NCI-H82 (cell line): ENCODE results near the gene MBD3.
A peak's percentile ranks its signal among the peaks of the same experiment; 100 is the strongest.

Experiments
- DNase-seq: peaks from one replicate; lab custom pipeline; 2025; lab: John Stamatoyannopoulos, UW

Gene MBD3

GRCh38 chr19:1571358-1571757 lies 21.3 kb downstream of the MBD3 start:
- DNase-seq, result no peak

GRCh38 chr19:1570836-1571235 lies 21.8 kb downstream of the MBD3 start:
- DNase-seq, result no peak

DNA sequence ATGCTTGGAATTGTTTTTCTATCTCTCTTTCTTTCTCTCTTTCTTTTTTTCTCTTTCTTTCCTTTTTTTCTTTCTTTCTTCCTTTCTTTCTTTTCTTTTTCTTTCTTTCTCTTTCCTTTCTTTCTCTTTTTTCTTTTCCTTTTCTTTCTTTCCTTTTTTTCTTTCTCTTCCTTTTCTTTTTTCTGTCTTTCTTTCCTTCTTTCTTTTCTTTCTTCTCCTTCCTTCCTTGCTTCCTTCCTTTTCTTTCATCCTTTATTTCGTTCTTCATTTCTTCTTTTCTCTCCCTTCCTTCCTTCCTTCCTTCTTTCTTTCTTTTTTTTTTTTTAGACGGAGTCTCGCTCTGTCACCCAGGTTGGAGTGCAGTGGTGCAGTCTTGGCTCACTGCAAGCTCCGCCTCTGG lies 22.7 kb downstream of the MBD3 start:
- DNase-seq, result no peak

DNA sequence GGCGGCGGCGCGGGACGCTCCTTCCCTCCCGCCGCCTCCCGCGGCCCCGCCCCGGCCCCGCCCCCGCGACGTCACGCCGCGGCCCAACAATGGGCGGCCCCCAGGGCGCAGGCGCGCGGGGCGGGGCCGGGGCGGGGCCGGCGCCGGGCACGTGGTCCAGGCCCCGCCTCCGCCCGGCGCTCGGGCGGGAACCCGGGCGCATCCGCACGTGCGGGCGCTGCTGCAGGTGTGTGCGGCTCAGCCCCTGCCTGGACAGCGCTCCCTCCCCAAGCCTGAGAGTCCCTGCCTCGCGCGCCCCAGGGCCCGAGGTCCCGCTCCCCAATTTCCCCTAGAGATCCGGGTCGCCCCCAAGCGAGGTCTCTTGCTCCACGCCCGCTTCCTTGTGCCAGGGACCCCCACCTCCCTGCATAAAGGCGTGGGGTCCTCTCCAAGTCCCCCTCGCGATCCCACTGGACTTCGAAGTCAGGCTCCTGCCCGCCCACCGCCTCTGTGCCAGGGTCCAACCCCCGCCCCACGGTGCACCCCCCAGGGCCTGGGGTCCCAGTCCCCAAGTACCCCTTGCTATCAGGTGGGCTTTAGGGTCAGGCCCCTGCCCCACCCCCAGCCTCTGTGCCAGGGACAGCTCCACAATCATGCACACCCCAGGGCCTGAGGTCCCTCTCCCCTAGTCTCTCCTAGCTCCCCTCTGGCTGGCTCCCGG lies 24.2 kb downstream of the MBD3 start, which contains the start of gene MEX3D:
Gene MEX3D (minus strand): TSS at position 6 of the 700 bp plus-strand sequence. CDS start 267 bp downstream, outside the sequence.
- DNase-seq, result peak; percentile 72

GRCh38 chr19:1567848-1568227 lies 24.8 kb downstream of the MBD3 start:
- no peak for DNase-seq

- DNase-seq, result no peak
These were observed 25.4 kb downstream of the MBD3 start for GRCh38 chr19:1567116-1567847.

DNA sequence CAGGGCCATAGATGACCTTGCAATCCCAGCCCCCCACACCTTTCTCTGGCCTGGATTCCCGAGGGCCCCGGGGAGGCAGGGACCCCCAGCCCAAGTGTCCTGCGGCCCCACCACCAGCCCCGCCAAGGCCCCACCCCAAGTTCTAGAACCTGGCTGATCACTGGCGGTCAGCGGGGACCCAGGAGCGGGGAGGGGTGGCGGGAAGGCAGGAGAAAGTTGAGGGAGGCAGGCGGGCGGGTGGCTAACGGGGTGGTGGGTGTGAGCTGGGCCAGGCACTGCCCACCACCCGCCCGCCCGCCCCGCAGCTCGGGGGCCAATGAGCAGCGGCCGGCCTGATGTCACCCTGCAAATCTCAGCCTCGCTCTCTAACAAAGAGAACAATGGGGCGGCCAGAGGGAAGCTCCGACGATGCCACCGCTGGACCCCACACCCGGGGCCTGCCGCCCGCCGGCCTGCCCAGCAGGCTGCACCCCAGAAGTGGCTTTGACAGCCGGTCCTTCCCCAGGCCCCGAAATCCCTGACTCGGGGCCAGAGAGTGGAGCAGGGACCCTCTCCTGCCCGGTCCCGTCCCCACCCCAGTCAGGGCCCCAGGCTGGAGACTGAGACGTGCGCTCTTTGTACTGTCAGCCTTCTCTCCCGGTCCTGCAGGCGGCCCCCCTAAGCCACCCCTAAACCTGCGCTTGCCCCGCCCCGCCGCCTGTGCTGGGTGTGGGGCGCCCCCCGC lies 26.1 kb downstream of the MBD3 start:
- peak; percentile 78 for DNase-seq

DNA sequence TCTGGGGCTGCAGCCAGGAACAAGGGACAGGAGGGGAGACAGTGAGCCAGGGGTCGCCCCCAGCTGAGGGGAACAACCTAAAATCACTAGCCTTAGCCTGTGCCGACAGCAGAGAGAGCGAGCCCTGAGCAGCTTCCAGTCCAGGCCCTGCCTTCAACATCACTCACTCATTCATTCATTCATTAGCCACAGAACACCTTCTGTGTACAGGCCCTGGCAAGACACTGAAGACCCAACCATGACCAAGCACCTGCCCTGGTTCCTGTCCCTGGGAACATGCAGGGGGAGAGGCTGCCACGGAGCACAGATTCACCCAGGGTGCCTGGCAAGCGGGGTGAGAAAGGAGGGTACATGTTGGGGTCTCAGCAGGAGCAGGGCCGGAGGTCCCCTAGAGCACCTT lies 29.4 kb downstream of the MBD3 start:
- no peak for DNase-seq

GRCh38 chr19:1561236-1561842 lies 31.3 kb downstream of the MBD3 start:
- no peak for DNase-seq

GRCh38 chr19:1560286-1560882 lies 32.3 kb downstream of the MBD3 start:
- no peak for DNase-seq

DNA sequence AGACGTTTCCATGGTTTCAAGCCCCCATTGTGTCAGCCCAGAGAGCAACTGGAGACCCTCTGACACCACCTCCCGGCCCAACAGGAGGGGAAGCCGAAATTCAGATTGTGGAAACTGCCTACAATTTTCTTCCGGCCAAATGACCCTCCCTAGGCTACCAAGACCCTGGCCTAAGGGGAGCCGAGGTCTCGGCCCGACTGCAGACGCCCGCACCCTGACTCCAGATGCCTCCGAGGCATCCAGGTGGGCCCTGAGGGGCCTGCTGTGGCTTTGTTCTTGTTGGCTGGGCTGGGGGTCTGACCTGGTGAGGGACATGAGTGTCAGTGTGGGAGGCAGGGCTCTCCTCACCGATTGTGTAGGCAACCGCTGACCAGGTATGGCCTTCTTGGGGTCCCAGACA lies 34.1 kb downstream of the MBD3 start:
- no peak for DNase-seq

- no peak for DNase-seq
These were observed 36.1 kb downstream of the MBD3 start for GRCh38 chr19:1556390-1557070.

DNA sequence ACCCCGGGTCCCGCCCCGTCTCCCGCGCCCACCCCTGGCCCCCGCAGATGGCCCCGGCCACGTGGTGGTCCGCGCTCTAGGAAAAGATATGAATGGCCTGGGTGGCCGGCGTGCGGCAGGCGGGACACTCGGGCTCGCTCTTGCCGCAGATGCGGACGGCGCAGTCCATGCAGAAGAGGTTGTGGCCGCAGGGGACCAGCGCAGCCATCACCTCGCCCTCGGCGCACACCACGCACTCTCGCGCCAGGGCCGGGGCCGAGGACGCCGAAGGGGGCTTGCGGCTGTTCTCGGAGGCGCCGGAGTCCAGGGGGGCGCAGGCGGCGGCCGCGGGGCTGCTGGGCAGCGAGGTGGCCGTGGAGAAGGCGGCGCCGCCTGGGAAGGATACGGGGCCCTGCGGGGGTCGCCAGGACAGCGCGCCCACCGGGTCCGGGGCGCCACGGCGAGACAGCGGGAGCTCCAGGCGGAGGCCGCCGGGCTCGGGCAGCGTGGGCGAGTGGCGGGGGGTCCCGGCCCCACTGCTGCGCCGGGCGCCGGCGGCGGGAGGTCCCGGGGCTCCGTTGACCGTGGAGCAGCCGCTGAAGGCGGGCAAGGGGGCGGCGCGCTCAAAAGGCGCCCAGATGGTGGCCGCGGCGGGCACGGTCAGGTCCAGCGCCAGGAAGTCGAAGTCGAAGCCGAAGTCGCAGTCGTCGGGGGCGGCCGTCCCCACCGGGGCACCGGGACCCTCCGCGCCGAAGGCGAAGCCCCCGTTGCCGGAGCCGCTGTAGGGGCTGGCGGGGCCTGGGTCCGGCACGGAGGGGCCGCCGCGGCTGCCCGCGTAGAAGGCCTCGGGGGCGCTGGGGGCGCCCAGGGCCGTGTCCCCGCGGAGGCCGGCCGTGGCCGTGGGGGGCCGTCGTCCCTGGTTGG lies 36.9 kb downstream of the MBD3 start:
- no peak for DNase-seq

- no peak for DNase-seq
These were observed 37.7 kb downstream of the MBD3 start for GRCh38 chr19:1554968-1555367.

DNA sequence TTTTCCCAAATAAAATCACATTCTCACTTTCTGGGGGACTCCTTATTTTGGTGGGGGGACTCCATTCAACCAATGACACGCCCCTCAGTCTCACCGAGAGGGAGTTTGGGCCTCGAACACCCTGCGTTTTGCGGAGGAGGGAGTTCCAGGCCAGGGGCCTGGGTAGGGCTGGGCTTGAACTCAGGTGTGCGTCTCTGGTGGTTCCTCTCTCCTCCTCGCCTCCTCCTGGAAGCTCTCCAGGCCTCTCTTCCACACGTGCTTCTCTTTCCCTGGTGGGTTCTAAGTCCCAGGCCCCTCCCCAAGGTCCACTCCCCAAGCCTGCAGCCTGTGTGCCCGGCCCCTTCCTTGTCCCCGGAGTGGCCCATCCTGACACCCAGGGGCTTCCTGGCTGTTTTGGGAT lies 39.2 kb downstream of the MBD3 start:
- DNase-seq, result no peak

- DNase-seq, result no peak
These were observed 41.3 kb downstream of the MBD3 start for GRCh38 chr19:1551068-1552040.

- no peak for DNase-seq
These were observed 43.2 kb downstream of the MBD3 start for GRCh38 chr19:1549332-1549945.

GRCh38 chr19:1540365-1540925 lies 52.2 kb downstream of the MBD3 start:
- no peak for DNase-seq
